Mononuclear cell (primary cell): ENCODE measurements around the gene SRBD1. TPM values are rescaled to one million over a fixed set of nuclear protein-coding genes. Genes with fewer than 3 reads are reported as not detected.

Experiments
- H3K27me3 ChIP-seq: 2 replicates; pipeline ENCODE4 v1.6.0; 2011; ENCODE audit warnings: low read length, control low read depth; ENCODE audit not compliant: insufficient read depth
- H3K4me1 ChIP-seq: 2 replicates; pipeline ENCODE4 v1.5.1; 2011; ENCODE audit warnings: mild to moderate bottlenecking, low read length, control low read depth; ENCODE audit not compliant: insufficient read depth
- H3K4me3 ChIP-seq: 2 replicates; pipeline ENCODE4 v1.5.1; 2011; ENCODE audit warnings: mild to moderate bottlenecking, low read length, moderate library complexity
- H3K9me3 ChIP-seq: 2 replicates; pipeline ENCODE4 v1.5.1; 2011; ENCODE audit warnings: low read depth, mild to moderate bottlenecking, control low read depth, low read length
- total RNA-seq: library from RNA; depleted of rRNA; stranded (reverse); fragments of >200 nt; gene quantifications from one replicate; pipeline ENCODE4 v1.2.3, GENCODE V29; 2012

SRBD1 gene
- total RNA-seq, 1 donor, result 49.6 TPM

- Histone ChIP-seq H3K9me3 (no peaks in the 10 kb centered on the region), H3K4me1 (peaks cover 20% of the 10 kb centered on the region), H3K4me3 (no peak overlapping the region), H3K27me3 (no peaks in the 10 kb centered on the region)
Measured at GRCh38 chr2:45586600-45586999, 24.5 kb downstream of the SRBD1 start.

GRCh38 chr2:45585267-45585861 is 25.7 kb downstream of the SRBD1 start:
- no peak overlapping the region for H3K4me3 ChIP-seq
- H3K27me3 ChIP-seq, result no peaks in the 10 kb centered on the region
- peaks cover 20% of the 10 kb centered on the region for H3K4me1 ChIP-seq
- no peaks in the 10 kb centered on the region for H3K9me3 ChIP-seq

- Histone ChIP-seq H3K4me1 (peaks cover 20% of the 10 kb centered on the region), H3K9me3 (no peaks in the 10 kb centered on the region), H3K4me3 (no peak overlapping the region), H3K27me3 (no peaks in the 10 kb centered on the region)
Measured at GRCh38 chr2:45583977-45584376, 27.1 kb downstream of the SRBD1 start.

GRCh38 chr2:45582522-45582921 is 28.5 kb downstream of the SRBD1 start:
- Histone ChIP-seq H3K4me1 (peaks cover 20% of the 10 kb centered on the region), H3K27me3 (no peaks in the 10 kb centered on the region), H3K9me3 (no peaks in the 10 kb centered on the region), H3K4me3 (no peak overlapping the region)

GRCh38 chr2:45578056-45578843 is 32.8 kb downstream of the SRBD1 start:
- Histone ChIP-seq H3K27me3 (no peaks in the 10 kb centered on the region), H3K9me3 (no peaks in the 10 kb centered on the region), H3K4me1 (peaks cover 9% of the 10 kb centered on the region), H3K4me3 (no peak overlapping the region)

- Histone ChIP-seq H3K27me3 (no peaks in the 10 kb centered on the region), H3K4me1 (peaks cover 6% of the 10 kb centered on the region), H3K4me3 (no peak overlapping the region), H3K9me3 (no peaks in the 10 kb centered on the region)
Measured at GRCh38 chr2:45577441-45577840, 33.6 kb downstream of the SRBD1 start.

- peaks cover 6% of the 10 kb centered on the region for H3K4me1 ChIP-seq
- H3K9me3 ChIP-seq, result no peaks in the 10 kb centered on the region
- no peak overlapping the region for H3K4me3 ChIP-seq
- no peaks in the 10 kb centered on the region for H3K27me3 ChIP-seq
Measured at GRCh38 chr2:45575881-45576280, 35.2 kb downstream of the SRBD1 start.

- peaks cover 14% of the 10 kb centered on the region for H3K4me1 ChIP-seq
- no peaks in the 10 kb centered on the region for H3K27me3 ChIP-seq
- H3K4me3 ChIP-seq, result no peak overlapping the region
- no peaks in the 10 kb centered on the region for H3K9me3 ChIP-seq
Measured at GRCh38 chr2:45572979-45573378, 38.1 kb downstream of the SRBD1 start.

GRCh38 chr2:45571940-45572339 is 39.1 kb downstream of the SRBD1 start:
- H3K4me3 ChIP-seq, result no peak overlapping the region

GRCh38 chr2:45570671-45571334 is 40.3 kb downstream of the SRBD1 start:
- H3K4me3 ChIP-seq, result no peak overlapping the region
- H3K27me3 ChIP-seq, result no peaks in the 10 kb centered on the region
- H3K9me3 ChIP-seq, result no peaks in the 10 kb centered on the region
- H3K4me1 ChIP-seq, result peaks cover 17% of the 10 kb centered on the region

More at GRCh38 chr2:45571940-45572339, 39.1 kb downstream of the SRBD1 start:
- H3K4me1 ChIP-seq, result peaks cover 19% of the 10 kb centered on the region
- no peaks in the 10 kb centered on the region for H3K27me3 ChIP-seq
- no peaks in the 10 kb centered on the region for H3K9me3 ChIP-seq

- Histone ChIP-seq H3K27me3 (no peaks in the 10 kb centered on the region), H3K4me3 (no peak overlapping the region), H3K4me1 (peaks cover 14% of the 10 kb centered on the region), H3K9me3 (no peaks in the 10 kb centered on the region)
Measured at GRCh38 chr2:45568935-45569334, 42.1 kb downstream of the SRBD1 start.

- Histone ChIP-seq H3K27me3 (no peaks in the 10 kb centered on the region), H3K9me3 (no peaks in the 10 kb centered on the region), H3K4me1 (peaks cover 14% of the 10 kb centered on the region), H3K4me3 (peak overlapping the region; percentile 29)
Measured at GRCh38 chr2:45567974-45568789, 42.9 kb downstream of the SRBD1 start.

GRCh38 chr2:45567288-45567963 is 43.6 kb downstream of the SRBD1 start:
- H3K9me3 ChIP-seq, result no peaks in the 10 kb centered on the region
- H3K27me3 ChIP-seq, result no peaks in the 10 kb centered on the region
- H3K4me3 ChIP-seq, result peak overlapping the region; percentile 29
- H3K4me1 ChIP-seq, result peaks cover 14% of the 10 kb centered on the region

- Histone ChIP-seq H3K9me3 (no peaks in the 10 kb centered on the region), H3K4me1 (peaks cover 3% of the 10 kb centered on the region), H3K27me3 (no peaks in the 10 kb centered on the region), H3K4me3 (no peak overlapping the region)
Measured at GRCh38 chr2:45559436-45559835, 51.6 kb downstream of the SRBD1 start.
